Ishikawa (cell line): ENCODE data around the gene CD247.

Experiments used
- CEBPB ChIP-seq: IDR thresholded peaks from 2 replicates; pipeline ENCODE4 v1.6.1; 2012
- CREB1 ChIP-seq: IDR thresholded peaks from 2 replicates; pipeline ENCODE4 v1.6.1; 2012; ENCODE audit warnings: low read depth
- EGR1 ChIP-seq: IDR thresholded peaks from 2 replicates; pipeline ENCODE4 v1.6.1; 2012
- EP300 ChIP-seq: IDR thresholded peaks from 2 replicates; pipeline ENCODE4 v1.6.1; 2012; ENCODE audit warnings: borderline replicate concordance
- REST ChIP-seq: IDR thresholded peaks from 2 replicates; pipeline ENCODE4 v1.6.1; 2012; ENCODE audit warnings: low read depth, mild to moderate bottlenecking
- TAF1 ChIP-seq: IDR thresholded peaks from 2 replicates; pipeline ENCODE4 v1.6.1; 2012; ENCODE audit warnings: low read depth, mild to moderate bottlenecking
- USF1 ChIP-seq: IDR thresholded peaks from 2 replicates; pipeline ENCODE4 v1.6.1; 2012
- YY1 ChIP-seq: IDR thresholded peaks from 2 replicates; pipeline ENCODE4 v1.6.1; 2012; ENCODE audit warnings: low read depth

DNA sequence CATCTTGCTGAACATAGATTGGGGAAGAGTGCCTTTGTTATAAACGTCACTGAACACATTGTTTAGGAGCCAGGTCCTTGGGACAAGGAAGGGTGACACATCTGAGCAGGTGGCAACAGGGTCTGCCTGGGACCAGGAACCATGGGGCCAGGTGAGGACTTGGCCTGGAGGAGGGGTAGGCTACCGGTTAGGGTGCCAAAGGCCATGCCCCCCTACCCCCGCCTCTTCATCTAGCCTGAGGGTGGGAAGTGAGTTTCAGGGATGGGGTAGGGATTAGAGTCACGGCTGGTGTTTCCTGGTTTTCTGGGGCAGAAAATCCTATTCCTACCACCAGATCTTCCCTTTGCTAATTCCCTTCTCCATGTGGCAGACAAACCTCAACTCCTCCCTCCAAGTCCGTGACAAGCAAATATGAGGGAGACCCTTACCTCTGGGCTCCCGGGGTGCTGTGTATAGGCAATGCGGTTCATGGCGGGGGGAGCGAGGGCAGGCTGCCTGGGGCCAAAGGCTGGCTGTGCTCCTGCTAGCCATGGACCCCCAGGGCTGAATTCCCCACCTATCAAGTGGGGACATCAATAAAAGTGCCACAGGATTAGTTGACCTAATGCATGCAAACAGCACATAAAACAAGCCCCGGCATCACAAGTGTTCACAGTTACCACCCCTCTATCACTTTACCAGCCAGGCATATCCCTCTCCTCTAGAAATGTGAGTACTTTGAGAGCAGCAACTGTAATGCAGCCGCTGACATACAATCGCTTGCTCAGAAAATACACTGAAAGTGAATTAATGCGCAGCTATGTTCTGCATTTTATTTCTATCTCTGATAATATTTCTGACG, 14.5 kb downstream of the CD247 start:
- TF ChIP-seq TAF1 = no peak
- no peak for TF ChIP-seq REST
- no peak for TF ChIP-seq YY1
- no peak for TF ChIP-seq USF1
- no peak for TF ChIP-seq EGR1
- no peak for TF ChIP-seq EP300
- no peak for TF ChIP-seq CEBPB
- TF ChIP-seq CREB1 = no peak
